Measurements from ENCODE around the gene WRAP73. TPM values are rescaled to one million over a fixed set of nuclear protein-coding genes. Genes with fewer than 3 reads are reported as not detected.
A peak's percentile ranks its signal among the peaks of the same experiment; 100 is the strongest.

Gene WRAP73
- total RNA-seq, 1 donor from 2014 or later: 21.8 TPM

- no peak for DNase-seq (ENCODE audit: low read depth)
Measured at GRCh38 chr1:3681898-3682806, 32.2 kb upstream of the WRAP73 start.

DNA sequence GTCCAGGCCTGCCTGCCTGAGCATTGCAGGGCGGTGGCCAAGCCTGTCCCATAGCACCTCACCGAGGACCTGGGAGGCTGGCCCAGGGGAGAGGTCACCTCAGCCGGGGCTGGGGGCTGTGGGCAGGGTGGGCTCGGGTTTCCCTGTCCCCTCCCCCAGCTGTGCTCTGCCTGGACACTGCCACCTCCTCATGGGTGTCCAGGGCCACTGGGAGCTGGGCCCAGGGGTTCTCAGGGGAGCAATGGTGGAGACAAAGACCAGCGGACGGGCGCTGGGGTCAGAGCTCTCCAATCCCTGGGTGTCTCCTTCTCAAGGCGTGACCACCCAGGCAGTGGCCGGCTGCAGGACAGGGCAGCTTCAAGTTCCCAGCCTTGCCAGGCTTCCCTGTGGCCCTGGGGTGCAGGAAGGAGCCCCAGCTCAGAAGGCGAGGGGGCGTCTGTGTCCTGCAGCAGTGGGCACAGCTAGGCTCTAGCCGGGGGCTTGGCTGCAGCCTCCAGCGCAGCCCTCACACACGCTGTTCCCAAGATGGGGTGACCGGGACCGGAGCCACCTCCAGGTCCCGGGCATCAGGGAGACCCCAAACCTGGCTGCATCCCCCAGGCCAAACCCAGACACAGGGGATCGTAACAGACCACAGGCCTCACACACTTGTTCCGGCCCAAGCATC, 31.5 kb upstream of the WRAP73 start:
- DNase-seq (ENCODE audit: low read depth): no peak

DNA sequence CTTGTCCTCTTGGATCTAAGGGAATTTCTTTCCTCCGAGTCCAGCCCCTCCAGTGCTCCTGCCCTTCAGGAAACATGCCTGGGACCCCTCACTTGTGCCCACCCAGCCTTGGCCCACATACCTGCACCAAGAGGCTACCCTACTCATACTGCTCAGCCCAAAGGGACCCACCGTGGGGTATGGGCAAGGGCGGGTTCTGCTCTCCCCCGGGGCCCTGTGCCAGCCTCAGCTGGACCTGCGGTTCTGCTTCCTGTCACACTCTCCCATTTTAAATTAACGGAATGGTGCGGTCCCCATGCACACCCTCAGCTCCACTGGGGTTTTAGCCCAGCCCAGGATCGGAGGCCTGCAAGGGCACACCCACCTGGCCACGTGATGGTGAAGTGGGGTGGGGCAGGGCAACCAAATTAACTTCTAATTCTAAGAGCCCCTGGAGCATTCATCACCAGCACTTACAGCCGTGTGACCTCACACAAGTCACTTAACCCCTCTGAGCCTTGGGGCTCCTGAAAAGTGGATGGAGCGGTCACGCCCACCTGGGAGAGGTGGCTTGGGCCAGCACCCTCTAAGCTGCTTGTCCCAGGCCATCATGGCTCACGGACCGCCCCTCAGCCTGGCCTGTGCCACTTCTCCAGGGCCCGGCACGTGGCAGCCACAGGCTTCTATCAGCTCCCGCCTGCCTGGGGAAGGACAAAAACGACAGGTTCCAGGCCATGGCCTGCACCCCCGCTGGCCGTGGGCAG, 30.8 kb upstream of the WRAP73 start:
- DNase-seq (ENCODE audit: low read depth): no peak

- DNase-seq (ENCODE audit: low read depth): no peak
Measured at GRCh38 chr1:3679799-3680453, 30.0 kb upstream of the WRAP73 start.

- no peak for DNase-seq (ENCODE audit: low read depth)
Measured at GRCh38 chr1:3679098-3679555, 29.2 kb upstream of the WRAP73 start.

DNA sequence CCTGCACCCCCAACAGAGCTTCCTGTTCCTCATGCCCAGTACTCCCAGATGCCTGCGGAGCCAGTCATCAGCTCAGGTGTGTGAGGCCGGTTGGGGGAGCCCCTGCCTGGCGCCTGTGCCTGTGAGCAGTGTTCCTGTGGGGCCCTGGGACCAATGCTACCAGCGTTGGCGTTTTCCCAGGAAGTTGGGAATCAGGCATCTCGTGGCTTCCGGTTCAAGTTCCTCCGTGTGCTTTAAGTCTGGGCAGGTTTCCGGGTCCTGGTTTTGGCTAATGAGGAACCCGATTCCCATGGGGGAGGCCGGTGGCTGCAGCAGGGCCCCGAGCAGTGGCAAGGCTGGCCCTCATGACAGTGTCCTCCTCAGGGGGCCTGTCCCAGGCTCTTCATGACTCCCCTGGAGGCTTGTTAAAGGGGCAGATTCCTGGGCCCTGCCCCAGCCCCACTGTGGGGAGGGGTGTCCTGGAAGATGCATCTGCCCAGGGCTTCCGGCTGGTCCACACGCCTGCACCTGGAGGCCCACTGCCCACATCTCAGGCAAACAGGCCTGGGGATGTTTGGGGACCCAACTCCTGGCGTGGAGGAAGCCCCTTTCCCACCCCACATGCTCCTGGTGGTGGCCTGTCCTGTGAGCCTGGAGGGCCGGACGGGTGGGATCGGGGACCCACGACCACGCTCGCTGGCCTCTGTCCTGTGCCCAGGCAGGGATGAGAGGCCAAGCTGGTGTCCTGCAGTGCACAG, 28.6 kb upstream of the WRAP73 start:
- no peak for DNase-seq (ENCODE audit: low read depth)

GRCh38 chr1:3677484-3677883, 27.6 kb upstream of the WRAP73 start:
- no peak for DNase-seq (ENCODE audit: low read depth)

- DNase-seq (ENCODE audit: low read depth): no peak
Measured at GRCh38 chr1:3676581-3677470, 26.9 kb upstream of the WRAP73 start.

GRCh38 chr1:3675436-3675835, 25.5 kb upstream of the WRAP73 start:
- DNase-seq (ENCODE audit: low read depth): no peak

- DNase-seq (ENCODE audit: low read depth): no peak
Measured at GRCh38 chr1:3674100-3675094, 24.5 kb upstream of the WRAP73 start.

DNA sequence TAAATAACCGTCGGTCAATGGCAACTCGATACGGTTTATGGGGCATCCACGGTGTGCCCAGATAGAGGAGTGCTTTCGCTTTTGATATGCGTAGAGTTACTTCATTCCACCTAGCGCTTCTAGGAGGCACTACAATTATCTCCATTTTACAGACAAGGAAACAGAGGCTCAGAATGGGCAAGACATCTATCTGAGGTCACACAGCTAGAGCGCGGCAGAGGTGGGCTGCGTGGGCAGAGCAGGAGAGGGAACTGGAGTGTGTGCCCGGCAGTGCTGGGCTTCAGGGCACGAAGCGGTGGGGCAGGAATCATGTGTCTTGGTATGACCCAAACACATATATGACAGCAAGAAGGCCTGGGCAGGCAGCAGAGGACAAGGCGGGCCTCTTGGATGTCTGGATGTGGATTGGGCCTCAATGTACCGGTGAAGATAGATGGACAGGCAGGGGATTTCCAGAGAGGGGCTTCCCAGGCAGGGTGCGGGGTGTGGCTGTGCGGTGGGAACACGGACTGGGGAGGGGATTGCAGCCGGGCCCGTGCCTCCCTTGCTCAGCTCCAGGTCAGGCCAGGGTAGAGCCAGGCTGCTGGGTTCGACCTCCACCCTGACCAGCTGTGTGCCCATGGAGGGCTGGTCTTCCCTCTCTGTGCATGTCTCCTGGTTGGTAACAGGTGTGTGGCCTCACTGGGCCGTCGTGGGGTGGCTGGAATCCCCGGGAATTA, 23.6 kb upstream of the WRAP73 start:
- no peak for DNase-seq (ENCODE audit: low read depth)

DNA sequence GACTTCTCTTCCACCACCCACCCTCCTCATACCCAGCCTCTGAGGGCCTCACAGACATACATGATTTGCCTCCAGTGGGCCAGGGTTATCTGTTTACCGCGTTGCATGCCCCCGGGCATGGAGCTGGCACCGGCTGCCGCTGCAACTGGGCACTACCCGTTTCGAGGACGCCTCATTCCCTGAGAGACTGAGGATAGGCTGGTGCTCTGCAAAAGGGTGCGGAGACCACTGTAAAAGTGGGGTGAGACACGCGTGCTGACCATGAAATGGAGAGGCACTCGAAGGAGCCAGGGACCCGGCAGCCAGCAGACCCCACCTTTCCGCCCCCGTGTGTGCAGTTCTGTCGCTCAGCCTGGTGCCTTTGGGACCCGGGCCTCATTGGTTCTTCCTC, 23.1 kb upstream of the WRAP73 start:
- DNase-seq (ENCODE audit: low read depth): no peak

DNA sequence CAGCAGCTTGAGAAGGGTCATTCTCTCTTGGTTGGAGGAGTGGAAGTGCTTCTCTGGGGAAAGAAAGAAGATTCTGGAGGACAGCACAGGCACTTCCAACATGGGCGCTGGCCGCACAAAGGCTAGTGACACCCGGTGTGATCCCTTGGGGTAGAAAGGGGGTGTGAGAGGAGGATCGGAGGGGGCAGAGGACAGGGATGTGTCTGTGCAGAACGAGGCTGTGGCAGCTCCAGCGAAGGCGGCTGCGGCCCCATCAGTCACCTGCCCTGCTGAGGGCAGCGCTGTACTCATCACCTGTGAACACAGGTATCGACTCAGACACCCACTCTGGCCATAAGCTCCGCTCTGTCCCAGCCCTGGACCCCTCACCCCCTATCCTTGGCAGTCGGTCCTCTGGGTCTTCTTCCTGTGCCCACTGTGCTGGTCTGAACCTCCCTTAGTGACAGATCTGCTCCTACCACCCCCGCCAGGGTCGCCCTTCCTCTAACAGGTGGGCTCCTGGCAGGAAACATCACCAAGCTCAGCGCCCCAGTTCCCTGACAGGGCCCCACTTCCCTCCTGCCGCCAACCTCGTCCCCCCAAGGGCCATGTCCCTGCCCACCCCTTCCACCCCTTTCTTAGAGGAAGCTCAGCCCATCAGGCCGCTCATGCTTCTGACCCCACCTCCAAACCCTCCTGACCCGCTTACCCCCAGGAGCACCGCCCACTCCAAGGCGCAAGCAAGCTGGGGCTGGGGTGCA, 22.5 kb upstream of the WRAP73 start:
- DNase-seq (ENCODE audit: low read depth): no peak

DNA sequence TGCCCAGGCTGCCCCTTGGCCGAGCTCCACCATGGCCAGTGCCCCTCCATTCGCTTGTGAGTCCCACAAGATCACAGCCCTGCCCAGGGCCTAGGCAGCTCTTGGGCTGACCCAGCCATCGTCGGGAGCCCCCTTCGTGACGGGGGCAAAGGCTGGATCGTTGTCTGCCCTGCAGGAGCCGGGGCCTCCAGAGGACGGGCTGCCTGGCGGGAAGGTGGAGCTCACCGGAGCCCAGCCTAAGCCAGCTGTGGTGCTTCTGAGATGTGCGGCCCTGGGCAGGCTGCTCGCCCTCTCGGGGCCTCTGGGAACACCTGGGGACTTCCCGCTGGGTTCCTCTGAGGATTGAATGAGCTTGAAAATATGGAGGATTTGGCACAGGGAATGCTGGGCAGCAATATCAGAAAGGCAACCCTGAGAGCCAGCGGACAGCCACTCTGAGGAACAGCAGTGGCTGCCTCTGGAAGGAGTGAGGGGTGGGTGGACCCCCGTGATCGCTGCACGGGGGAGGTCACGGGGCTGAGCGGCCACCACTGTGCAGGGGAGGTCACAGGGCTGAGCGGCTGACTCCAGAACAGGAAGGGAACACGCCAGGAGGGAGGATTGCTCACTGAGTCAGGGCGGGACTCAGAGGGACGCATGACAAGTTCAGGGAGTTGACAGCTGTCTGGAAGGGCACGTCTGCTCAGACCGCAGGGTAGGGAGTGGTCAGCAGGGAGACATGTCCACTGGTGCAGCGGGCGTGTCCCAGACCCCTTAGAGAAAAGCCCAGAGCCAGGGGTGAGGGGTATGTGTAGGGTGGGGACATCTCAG, 21.7 kb upstream of the WRAP73 start:
- DNase-seq (ENCODE audit: low read depth): peak; percentile 9

DNA sequence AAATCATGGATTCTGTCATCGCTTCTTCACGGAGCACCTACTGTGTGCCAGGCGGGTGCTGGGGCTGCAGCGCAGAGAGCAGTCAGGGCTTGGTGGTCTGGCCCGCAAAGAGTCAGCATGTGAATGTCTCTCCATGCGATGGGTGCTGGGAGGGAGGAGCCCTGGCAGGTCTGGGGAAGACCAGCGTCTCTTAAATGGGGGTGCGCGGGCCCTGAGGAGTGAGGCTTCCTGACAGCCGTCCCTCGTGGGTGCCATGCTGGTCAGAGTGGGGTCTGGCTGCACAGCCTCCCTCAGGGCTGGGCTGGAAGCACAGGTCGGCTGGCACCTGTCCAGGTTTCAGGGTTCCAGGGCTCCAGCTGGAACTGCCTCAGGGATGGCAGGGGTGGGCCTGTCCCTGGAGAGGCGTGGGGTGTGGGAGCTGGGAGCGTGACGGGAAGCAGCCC, 20.9 kb upstream of the WRAP73 start:
- DNase-seq (ENCODE audit: low read depth): no peak

DNA sequence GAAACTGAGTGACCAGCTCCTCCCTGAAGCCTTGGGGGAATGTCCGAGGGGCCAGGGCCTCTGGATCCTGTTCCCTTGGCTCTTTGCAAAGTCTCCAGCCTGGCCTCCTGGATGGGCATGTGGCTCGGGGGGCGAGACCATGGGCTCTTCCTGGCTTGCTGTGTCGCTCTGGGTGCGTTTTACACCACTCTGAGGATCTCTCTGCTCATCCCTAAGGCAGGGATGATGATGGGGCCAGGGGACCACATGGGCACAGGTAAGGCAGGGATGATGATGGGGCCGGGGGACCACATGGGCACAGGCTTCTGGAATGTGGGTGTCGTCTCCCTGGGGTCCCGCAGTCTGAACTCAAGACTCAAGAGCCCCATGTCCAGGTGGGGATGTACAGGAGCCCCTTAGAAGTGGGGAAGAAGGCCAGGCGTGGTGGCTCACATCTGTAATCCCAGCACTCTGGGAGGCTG, 20.1 kb upstream of the WRAP73 start:
- DNase-seq (ENCODE audit: low read depth): no peak

All from renal cortical epithelial cell (primary cell).